Loucy (cell line): ENCODE data around the gene ST6GAL2.

Source experiments
- H2AFZ ChIP-seq: fragments of 200-600 bp; sonication (generic); 2 replicates; pipeline ENCODE4 v1.6.0; 2016; ENCODE audit warnings: antibody characterized with exemption, mild to moderate bottlenecking, low read length, moderate library complexity
- H3F3A ChIP-seq: fragments of 200-600 bp; 2 replicates; pipeline ENCODE4 v1.6.0; 2016; ENCODE audit warnings: antibody characterized with exemption, low read depth, mild to moderate bottlenecking
- H3K27me3 ChIP-seq: fragments of 200-600 bp; sonication (generic); 2 replicates; pipeline ENCODE4 v1.6.1; 2014; ENCODE audit warnings: low read length, mild to moderate bottlenecking; ENCODE audit not compliant: insufficient read depth, poor library complexity, severe bottlenecking
- H3K36me3 ChIP-seq: fragments of 200-600 bp; sonication (generic); 2 replicates; pipeline ENCODE4 v1.6.1; 2016; ENCODE audit warnings: low read length; ENCODE audit not compliant: insufficient read depth
- H3K4me1 ChIP-seq: fragments of 200-600 bp; sonication (generic); 2 replicates; pipeline ENCODE4 v1.5.1; 2014; ENCODE audit warnings: low read length, mild to moderate bottlenecking; ENCODE audit not compliant: insufficient read depth, poor library complexity, severe bottlenecking
- H3K4me2 ChIP-seq: fragments of 200-600 bp; sonication (generic); 2 replicates; pipeline ENCODE4 v1.6.0; 2014; ENCODE audit warnings: antibody characterized with exemption, low read length, low read depth, mild to moderate bottlenecking; ENCODE audit not compliant: poor library complexity, severe bottlenecking
- H3K4me3 ChIP-seq: fragments of 200-600 bp; sonication (generic); 2 replicates; pipeline ENCODE4 v1.5.1; 2014; ENCODE audit warnings: low read length, mild to moderate bottlenecking, mixed read lengths; ENCODE audit not compliant: poor library complexity, severe bottlenecking
- H3K79me2 ChIP-seq: fragments of 200-600 bp; sonication (generic); 2 replicates; pipeline ENCODE4 v1.6.1; 2014; ENCODE audit warnings: low read length; ENCODE audit not compliant: insufficient read depth
- H3K9ac ChIP-seq: fragments of 200-600 bp; sonication (generic); 2 replicates; pipeline ENCODE4 v1.6.0; 2014; ENCODE audit warnings: mild to moderate bottlenecking, low read depth, low read length, moderate library complexity; ENCODE audit not compliant: poor library complexity, severe bottlenecking
- H3K9me2 ChIP-seq: fragments of 200-600 bp; sonication (generic); replicated peaks from 2 replicates; pipeline ENCODE4 v1.6.1; 2016; ENCODE audit warnings: low read depth, low read length, mixed read lengths
- H3K9me3 ChIP-seq: fragments of 200-600 bp; sonication (generic); 2 replicates; pipeline ENCODE4 v1.6.1; 2014; ENCODE audit warnings: mild to moderate bottlenecking, antibody characterized with exemption, low read length, low read depth; ENCODE audit not compliant: insufficient read depth
- H4K20me1 ChIP-seq: fragments of 200-600 bp; sonication (generic); 2 replicates; pipeline ENCODE4 v1.6.0; 2014; ENCODE audit warnings: antibody characterized with exemption, low read length, mild to moderate bottlenecking; ENCODE audit not compliant: insufficient read depth, poor library complexity, severe bottlenecking
- EZH2phosphoT487 ChIP-seq: fragments of 200-600 bp; IDR thresholded peaks from 2 replicates; pipeline ENCODE4 v1.6.1; 2018; ENCODE audit warnings: antibody characterized with exemption, mild to moderate bottlenecking, moderate library complexity, borderline replicate concordance
- TF ChIP-seq, protein P1 (sequence below): fragments of 200-600 bp; sonication (generic); conservative IDR thresholded peaks from 2 replicates; pipeline ENCODE4 v1.5.1; 2014; ENCODE audit warnings: mild to moderate bottlenecking, antibody characterized with exemption, low read length

ST6GAL2 gene

GRCh38 chr2:106798826-106799552 is 87.0 kb downstream of the ST6GAL2 start:
- TF ChIP-seq EZH2phosphoT487 = no peak
- TF ChIP-seq, protein P1, sequence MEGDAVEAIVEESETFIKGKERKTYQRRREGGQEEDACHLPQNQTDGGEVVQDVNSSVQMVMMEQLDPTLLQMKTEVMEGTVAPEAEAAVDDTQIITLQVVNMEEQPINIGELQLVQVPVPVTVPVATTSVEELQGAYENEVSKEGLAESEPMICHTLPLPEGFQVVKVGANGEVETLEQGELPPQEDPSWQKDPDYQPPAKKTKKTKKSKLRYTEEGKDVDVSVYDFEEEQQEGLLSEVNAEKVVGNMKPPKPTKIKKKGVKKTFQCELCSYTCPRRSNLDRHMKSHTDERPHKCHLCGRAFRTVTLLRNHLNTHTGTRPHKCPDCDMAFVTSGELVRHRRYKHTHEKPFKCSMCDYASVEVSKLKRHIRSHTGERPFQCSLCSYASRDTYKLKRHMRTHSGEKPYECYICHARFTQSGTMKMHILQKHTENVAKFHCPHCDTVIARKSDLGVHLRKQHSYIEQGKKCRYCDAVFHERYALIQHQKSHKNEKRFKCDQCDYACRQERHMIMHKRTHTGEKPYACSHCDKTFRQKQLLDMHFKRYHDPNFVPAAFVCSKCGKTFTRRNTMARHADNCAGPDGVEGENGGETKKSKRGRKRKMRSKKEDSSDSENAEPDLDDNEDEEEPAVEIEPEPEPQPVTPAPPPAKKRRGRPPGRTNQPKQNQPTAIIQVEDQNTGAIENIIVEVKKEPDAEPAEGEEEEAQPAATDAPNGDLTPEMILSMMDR = no peak
- Histone ChIP-seq H2AFZ (no peak overlapping the region), H4K20me1 (no peaks in the 10 kb centered on the region), H3K4me1 (no peaks in the 10 kb centered on the region), H3K36me3 (no peaks in the 10 kb centered on the region), H3K9me3 (no peaks in the 10 kb centered on the region), H3K9me2 (no peaks in the 10 kb centered on the region), H3K79me2 (no peaks in the 10 kb centered on the region), H3F3A (no peaks in the 10 kb centered on the region), H3K27me3 (no peaks in the 10 kb centered on the region), H3K4me3 (no peak overlapping the region), H3K4me2 (no peak overlapping the region), H3K9ac (no peak overlapping the region)

DNA sequence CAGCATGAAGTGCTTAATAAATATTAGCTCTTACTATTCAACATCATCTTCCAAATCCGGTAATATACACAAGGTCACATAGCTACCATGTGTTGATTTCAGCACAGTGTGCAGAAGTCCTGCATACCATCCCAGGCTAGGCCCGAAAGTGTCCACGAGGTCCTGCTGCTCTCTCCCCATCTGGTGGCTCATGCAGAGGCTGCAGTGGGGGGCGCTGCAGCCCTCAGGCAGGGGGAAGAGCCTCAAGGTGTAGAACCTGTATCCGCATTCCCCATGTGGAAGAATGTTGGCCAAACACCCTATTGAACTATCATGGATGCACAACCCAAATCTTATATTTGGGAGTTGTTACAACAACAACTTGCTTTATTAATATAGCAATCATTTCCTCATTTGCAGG is 88.5 kb downstream of the ST6GAL2 start:
- Histone ChIP-seq H3K4me2 (no peak overlapping the region), H3K79me2 (no peaks in the 10 kb centered on the region), H3K4me1 (no peaks in the 10 kb centered on the region), H2AFZ (no peak overlapping the region), H4K20me1 (no peaks in the 10 kb centered on the region), H3F3A (no peaks in the 10 kb centered on the region), H3K9me3 (no peaks in the 10 kb centered on the region), H3K36me3 (no peaks in the 10 kb centered on the region), H3K9ac (no peak overlapping the region), H3K4me3 (no peak overlapping the region), H3K27me3 (no peaks in the 10 kb centered on the region), H3K9me2 (no peaks in the 10 kb centered on the region)
- TF ChIP-seq, protein P1 = no peak
- TF ChIP-seq EZH2phosphoT487 = no peak

DNA sequence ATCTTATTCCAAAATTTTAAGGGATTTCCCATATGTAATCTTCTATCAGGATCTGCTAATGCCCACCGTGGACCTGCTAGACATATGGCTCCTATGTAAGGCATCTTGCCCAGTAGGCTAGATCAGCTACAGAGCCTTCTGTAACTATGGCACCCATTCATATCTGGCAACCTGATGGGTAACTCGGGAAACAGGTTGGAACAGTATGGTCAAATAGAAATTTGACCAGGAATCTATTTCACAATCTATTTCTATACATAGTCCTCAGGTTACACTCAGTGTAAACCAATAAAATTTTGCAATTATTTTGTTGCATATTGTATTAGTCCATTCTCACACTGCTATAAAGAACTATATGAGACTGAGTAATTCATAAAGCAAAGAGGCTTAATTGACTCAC is 93.3 kb downstream of the ST6GAL2 start:
- H3K9ac ChIP-seq = no peak overlapping the region
- H3K4me2 ChIP-seq = no peak overlapping the region
- H3K4me1 ChIP-seq = no peaks in the 10 kb centered on the region
- H3F3A ChIP-seq = no peaks in the 10 kb centered on the region
- H2AFZ ChIP-seq = no peak overlapping the region
- H4K20me1 ChIP-seq = no peaks in the 10 kb centered on the region
- H3K27me3 ChIP-seq = no peaks in the 10 kb centered on the region
- no peaks in the 10 kb centered on the region for H3K9me2 ChIP-seq
- H3K36me3 ChIP-seq = no peaks in the 10 kb centered on the region
- TF ChIP-seq, protein P1 = no peak
- TF ChIP-seq EZH2phosphoT487 = no peak
- H3K9me3 ChIP-seq = no peaks in the 10 kb centered on the region
- no peak overlapping the region for H3K4me3 ChIP-seq
- no peaks in the 10 kb centered on the region for H3K79me2 ChIP-seq
